Trophoblast cell (in vitro differentiated cells and primary cell): ENCODE data around the gene IL15.

Experiments
- DNase-seq, 2 donors: peaks; one replicate each; pipeline ENCODE4 v3.0.0-alpha.2; 2016
- H2AFZ ChIP-seq: 2 replicates; pipeline ENCODE4 v1.6.1; 2013; ENCODE audit warnings: low read length, moderate library complexity, mild to moderate bottlenecking; ENCODE audit not compliant: insufficient read depth, poor library complexity
- H2AK5ac ChIP-seq: 2 replicates; pipeline ENCODE4 v1.6.1; 2013; ENCODE audit warnings: mild to moderate bottlenecking, low read length
- H2BK120ac ChIP-seq: 2 replicates; pipeline ENCODE4 v1.6.1; 2013; ENCODE audit warnings: low read length, mild to moderate bottlenecking, moderate library complexity; ENCODE audit not compliant: insufficient read depth, poor library complexity
- H2BK12ac ChIP-seq: 2 replicates; pipeline ENCODE4 v1.6.1; 2013; ENCODE audit warnings: mild to moderate bottlenecking, low read length, moderate library complexity
- H2BK5ac ChIP-seq: 2 replicates; pipeline ENCODE4 v1.6.1; 2013; ENCODE audit warnings: low read length, low read depth, moderate library complexity, mild to moderate bottlenecking; ENCODE audit not compliant: poor library complexity
- H3K14ac ChIP-seq: 2 replicates; pipeline ENCODE4 v1.6.1; 2013; ENCODE audit warnings: mild to moderate bottlenecking, low read length
- H3K18ac ChIP-seq: 2 replicates; pipeline ENCODE4 v1.6.1; 2013; ENCODE audit warnings: mild to moderate bottlenecking, low read length
- H3K23ac ChIP-seq: 2 replicates; pipeline ENCODE4 v1.6.1; 2013; ENCODE audit warnings: low read length
- H3K27ac ChIP-seq: 2 replicates; pipeline ENCODE4 v1.5.1; 2013; ENCODE audit warnings: low read depth, mild to moderate bottlenecking, inconsistent platforms, low read length, moderate library complexity
- H3K27me3 ChIP-seq: 2 replicates; pipeline ENCODE4 v1.6.1; 2013; ENCODE audit warnings: inconsistent platforms, mild to moderate bottlenecking, low read length, moderate library complexity; ENCODE audit not compliant: insufficient read depth
- H3K36me3 ChIP-seq, 2 experiments: 1 replicate in 1 of 2; 2 replicates in 1 of 2; pipeline ENCODE4 v1.6.1; 2013; ENCODE audit warnings: low read length in 2 of 2, mild to moderate bottlenecking in 2 of 2, moderate library complexity in 1 of 2; ENCODE audit not compliant: insufficient read depth in 2 of 2, control insufficient read depth in 1 of 2
- H3K4ac ChIP-seq: 2 replicates; pipeline ENCODE4 v1.6.1; 2013; ENCODE audit warnings: low read depth, mild to moderate bottlenecking, low read length, moderate library complexity
- H3K4me1 ChIP-seq, 2 experiments: 1 replicate in 1 of 2; 2 replicates in 1 of 2; pipeline ENCODE4 v1.6.1; 2013; ENCODE audit warnings: low read length in 2 of 2, mild to moderate bottlenecking in 2 of 2, moderate library complexity in 1 of 2; ENCODE audit not compliant: insufficient read depth in 2 of 2, control insufficient read depth in 1 of 2
- H3K4me2 ChIP-seq: 2 replicates; pipeline ENCODE4 v1.6.1; 2013; ENCODE audit warnings: inconsistent platforms, mild to moderate bottlenecking, low read length, moderate library complexity
- H3K4me3 ChIP-seq: 2 replicates; pipeline ENCODE4 v1.5.1; 2013; ENCODE audit warnings: mild to moderate bottlenecking, low read depth, low read length, inconsistent platforms
- H3K79me1 ChIP-seq: one replicate; pipeline ENCODE4 v1.6.1; 2013; ENCODE audit warnings: low read length
- H3K79me2 ChIP-seq: 2 replicates; pipeline ENCODE4 v1.6.1; 2013; ENCODE audit warnings: low read length, mild to moderate bottlenecking; ENCODE audit not compliant: control insufficient read depth, insufficient read depth, poor library complexity
- H3K9ac ChIP-seq: 2 replicates; pipeline ENCODE4 v1.6.1; 2013; ENCODE audit warnings: mild to moderate bottlenecking, low read length
- H3K9me3 ChIP-seq: 2 replicates; pipeline ENCODE4 v1.6.1; 2013; ENCODE audit warnings: low read depth, mild to moderate bottlenecking, control low read depth, inconsistent platforms, low read length; ENCODE audit not compliant: insufficient read depth
- H4K12ac ChIP-seq: 2 replicates; pipeline ENCODE4 v1.6.1; 2013; ENCODE audit warnings: low read depth, mild to moderate bottlenecking, low read length, moderate library complexity
- H4K8ac ChIP-seq: 2 replicates; pipeline ENCODE4 v1.6.1; 2013; ENCODE audit warnings: low read depth, mild to moderate bottlenecking, low read length, moderate library complexity
- H4K91ac ChIP-seq: one replicate; pipeline ENCODE4 v1.6.1; 2013; ENCODE audit warnings: low read depth, mild to moderate bottlenecking, low read length, moderate library complexity
- WGBS: extraction: QIAGEN DNeasy Blood & Tissue Kit; methylation state at CpG from one replicate; pipeline ENCODE4 v1.1.7; 2013; ENCODE audit warnings: missing lambda C conversion rate; ENCODE audit not compliant: insufficient read length, insufficient coverage; ENCODE audit errors: extremely low coverage; 5-methylcytosine and 5-hydroxymethylcytosine counted together

The IL15 gene

DNA sequence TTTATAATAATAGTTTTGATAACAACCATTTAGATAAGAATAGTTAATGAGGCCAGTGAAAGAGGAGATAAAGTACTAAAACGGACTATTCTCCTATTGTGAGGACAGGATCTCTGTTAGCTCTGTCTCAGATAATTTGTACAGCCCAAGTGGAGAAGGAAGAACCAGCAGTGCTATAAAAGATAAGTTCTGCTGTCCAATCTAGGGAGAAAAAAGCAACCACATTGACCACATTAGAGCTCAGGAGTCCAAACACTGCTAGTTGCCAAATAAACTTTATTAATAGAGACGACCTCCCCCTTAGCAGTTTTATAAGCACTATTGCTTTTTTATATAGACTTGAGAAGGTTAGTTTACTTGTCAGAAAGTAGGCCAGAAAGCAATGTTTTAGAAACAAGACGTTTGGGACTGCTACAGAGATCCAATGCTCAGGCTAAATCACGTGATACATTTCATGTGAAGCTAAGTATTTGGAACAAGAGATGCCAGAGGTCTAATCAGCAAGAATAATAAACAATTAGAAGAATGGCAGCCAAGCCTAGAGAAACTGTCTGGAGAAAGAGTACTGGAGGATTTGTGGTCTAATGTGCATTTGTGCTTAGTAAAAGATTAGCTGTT, 15.9 kb downstream of the IL15 start:
- H2BK5ac ChIP-seq, result no peak overlapping the region
- H3K27ac ChIP-seq, result no peak overlapping the region
- DNase-seq, result no peak
- no peak overlapping the region for H2AFZ ChIP-seq
- no peaks in the 10 kb centered on the region for H3K4me1 ChIP-seq
- H3K4ac ChIP-seq, result no peak overlapping the region
- WGBS, result no CpG with 5 or more reads among the region's 4 CpGs
- H4K91ac ChIP-seq, result no peak overlapping the region
- no peak overlapping the region for H3K14ac ChIP-seq
- H4K8ac ChIP-seq, result no peak overlapping the region
- H3K79me1 ChIP-seq, result no peaks in the 10 kb centered on the region
- H3K27me3 ChIP-seq, result no peaks in the 10 kb centered on the region
- H3K9me3 ChIP-seq, result no peaks in the 10 kb centered on the region
- no peak overlapping the region for H3K18ac ChIP-seq
- H3K79me2 ChIP-seq, result no peaks in the 10 kb centered on the region
- no peak overlapping the region for H2AK5ac ChIP-seq
- no peak overlapping the region for H3K4me3 ChIP-seq
- no peak overlapping the region for H3K23ac ChIP-seq
- H2BK120ac ChIP-seq, result no peak overlapping the region
- H4K12ac ChIP-seq, result no peak overlapping the region
- H3K4me2 ChIP-seq, result no peak overlapping the region
- no peaks in the 10 kb centered on the region for H3K36me3 ChIP-seq
- H2BK12ac ChIP-seq, result no peak overlapping the region
- no peak overlapping the region for H3K9ac ChIP-seq

DNA sequence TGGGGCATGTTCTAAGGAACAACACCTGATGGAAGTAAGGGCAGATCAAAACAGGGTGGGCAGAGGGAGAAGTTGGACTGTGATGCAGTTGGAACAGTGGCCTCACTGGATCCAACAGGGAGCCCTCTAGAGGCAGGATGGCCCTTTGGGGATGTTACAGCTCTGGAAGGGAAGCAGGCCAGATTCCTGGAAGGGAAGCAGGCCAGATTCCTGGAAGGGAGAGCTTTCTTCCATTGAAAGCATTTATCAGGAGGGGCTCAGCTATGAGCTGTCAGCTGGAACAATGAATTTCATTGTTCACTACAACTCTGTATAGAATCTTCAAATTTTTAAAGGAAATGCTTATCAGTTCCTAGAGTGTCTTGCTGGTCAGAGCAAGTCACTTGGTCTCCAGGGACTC, 17.7 kb downstream of the IL15 start:
- Histone ChIP-seq H3K36me3 (no peaks in the 10 kb centered on the region), H2BK120ac (no peak overlapping the region), H3K23ac (no peak overlapping the region), H3K9me3 (no peaks in the 10 kb centered on the region), H2AK5ac (no peak overlapping the region), H3K4me1 (no peaks in the 10 kb centered on the region), H2BK5ac (no peak overlapping the region), H4K12ac (no peak overlapping the region), H3K79me1 (no peaks in the 10 kb centered on the region), H2BK12ac (no peak overlapping the region), H3K4me3 (no peak overlapping the region), H3K27ac (no peak overlapping the region), H3K79me2 (no peaks in the 10 kb centered on the region), H3K14ac (no peak overlapping the region), H4K91ac (no peak overlapping the region), H3K4ac (no peak overlapping the region), H4K8ac (no peak overlapping the region), H3K9ac (no peak overlapping the region), H3K4me2 (no peak overlapping the region), H3K18ac (no peak overlapping the region), H3K27me3 (no peaks in the 10 kb centered on the region), H2AFZ (no peak overlapping the region)
- DNase-seq, result peak in 1 of 2 donors; percentile 32

DNA sequence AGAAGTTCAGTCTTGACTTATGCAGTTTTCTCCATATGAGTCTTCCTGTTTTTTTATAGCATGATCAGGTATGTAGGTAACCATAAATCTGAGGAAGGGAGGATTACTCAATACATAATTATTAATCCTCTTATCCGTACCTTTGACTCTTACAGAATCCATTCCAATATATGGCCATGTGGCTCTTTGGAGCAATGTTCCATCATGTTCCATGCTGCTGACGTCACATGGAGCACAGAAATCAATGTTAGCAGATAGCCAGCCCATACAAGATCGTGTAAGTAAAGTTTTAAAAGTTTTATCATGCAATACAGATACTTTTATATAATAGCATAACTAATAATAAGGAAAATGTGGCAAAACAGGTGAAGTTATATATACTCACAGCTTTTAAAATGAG, 19.6 kb downstream of the IL15 start:
- Histone ChIP-seq H4K91ac (no peak overlapping the region), H2BK120ac (no peak overlapping the region), H3K79me1 (no peaks in the 10 kb centered on the region), H3K4ac (no peak overlapping the region), H3K36me3 (no peaks in the 10 kb centered on the region), H3K18ac (no peak overlapping the region), H3K14ac (no peak overlapping the region), H3K27me3 (no peaks in the 10 kb centered on the region), H3K27ac (no peak overlapping the region), H3K4me3 (no peak overlapping the region), H2AK5ac (no peak overlapping the region), H3K4me2 (no peak overlapping the region), H3K23ac (no peak overlapping the region), H3K4me1 (no peaks in the 10 kb centered on the region), H3K9me3 (no peaks in the 10 kb centered on the region), H3K79me2 (no peaks in the 10 kb centered on the region), H4K8ac (no peak overlapping the region), H2BK12ac (no peak overlapping the region), H4K12ac (no peak overlapping the region), H3K9ac (no peak overlapping the region), H2AFZ (no peak overlapping the region), H2BK5ac (no peak overlapping the region)
- WGBS, result no CpG with 5 or more reads among the region's 3 CpGs
- no peak for DNase-seq

- Histone ChIP-seq H3K9ac (no peak overlapping the region), H3K4me3 (no peak overlapping the region), H4K8ac (peak overlapping the region; percentile 19), H3K79me1 (no peaks in the 10 kb centered on the region), H3K18ac (no peak overlapping the region), H3K4me1 (no peaks in the 10 kb centered on the region), H2AK5ac (no peak overlapping the region), H3K23ac (no peak overlapping the region), H3K9me3 (no peaks in the 10 kb centered on the region), H3K4ac (no peak overlapping the region), H3K14ac (no peak overlapping the region), H4K91ac (no peak overlapping the region), H2AFZ (no peak overlapping the region), H2BK12ac (no peak overlapping the region), H3K79me2 (no peaks in the 10 kb centered on the region), H3K36me3 (no peaks in the 10 kb centered on the region), H3K4me2 (no peak overlapping the region), H4K12ac (no peak overlapping the region), H2BK5ac (no peak overlapping the region), H3K27me3 (no peaks in the 10 kb centered on the region), H3K27ac (no peak overlapping the region), H2BK120ac (no peak overlapping the region)
- DNase-seq, result no peak
- WGBS, result no CpG with 5 or more reads among the region's 5 CpGs
Measured at GRCh38 chr4:141657550-141658250, 21.3 kb downstream of the IL15 start.
